22Rv1 (cell line): Measurements from ENCODE around the gene IL36A.

Source experiments
- H3K27ac ChIP-seq: fragments of 450-650 bp; 2 replicates; pipeline ENCODE4 v1.5.1; 2017
- CTCF ChIP-seq: fragments of 450-650 bp; IDR thresholded peaks from 2 replicates; pipeline ENCODE4 v1.5.1; 2017; ENCODE audit warnings: mild to moderate bottlenecking
- ZFX ChIP-seq: fragments of 450-650 bp; IDR thresholded peaks from 2 replicates; pipeline ENCODE4 v1.6.1; 2017; ENCODE audit warnings: antibody characterized with exemption, borderline replicate concordance

The IL36A gene

DNA sequence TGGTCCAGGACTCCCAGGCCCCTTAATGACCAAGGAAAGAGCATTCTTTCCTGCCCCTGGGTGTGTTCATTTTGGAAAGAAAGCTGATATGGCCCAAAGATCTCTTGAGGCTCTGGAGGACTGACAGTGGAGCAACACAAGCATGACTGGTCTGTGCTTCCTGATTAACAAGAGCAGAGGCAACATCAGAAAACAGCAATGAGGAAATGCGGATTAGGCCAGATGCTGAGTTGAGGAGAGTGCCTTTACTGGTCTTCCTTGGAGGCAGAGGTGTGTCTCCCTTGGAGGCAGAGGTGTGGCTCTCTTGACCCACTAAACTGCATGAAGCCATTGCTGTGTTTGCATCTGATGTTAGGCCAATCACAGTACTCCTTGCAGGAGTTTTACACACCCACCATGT, 27.5 kb downstream of the IL36A start:
- no peak overlapping the region for H3K27ac ChIP-seq
- no peak for TF ChIP-seq ZFX
- TF ChIP-seq CTCF, result no peak

- TF ChIP-seq CTCF, result no peak
- no peak for TF ChIP-seq ZFX
- H3K27ac ChIP-seq, result no peak overlapping the region
These were observed 28.8 kb downstream of the IL36A start for GRCh38 chr2:113034016-113034415.

DNA sequence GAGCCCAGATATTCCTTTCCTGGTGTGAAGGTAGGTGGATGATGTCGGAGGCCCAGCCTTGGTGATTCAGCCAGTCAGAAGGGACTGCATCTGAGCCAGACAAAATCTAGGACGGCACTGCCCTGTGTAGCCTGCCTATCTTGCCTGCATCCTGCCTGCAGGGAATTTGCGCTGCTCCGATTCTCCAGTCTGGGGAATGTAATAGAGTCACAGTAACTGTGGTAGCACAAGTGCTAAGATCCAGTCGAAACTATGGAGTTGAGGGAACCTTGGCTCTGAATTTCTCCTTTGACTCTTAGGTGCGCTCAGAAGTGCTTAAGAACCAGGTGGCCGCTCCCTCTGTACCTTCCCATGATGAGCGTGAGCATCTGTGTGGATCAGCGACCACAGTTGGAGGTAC, 31.5 kb downstream of the IL36A start:
- TF ChIP-seq ZFX (no peak), CTCF (no peak)
- H3K27ac ChIP-seq, result no peak overlapping the region

DNA sequence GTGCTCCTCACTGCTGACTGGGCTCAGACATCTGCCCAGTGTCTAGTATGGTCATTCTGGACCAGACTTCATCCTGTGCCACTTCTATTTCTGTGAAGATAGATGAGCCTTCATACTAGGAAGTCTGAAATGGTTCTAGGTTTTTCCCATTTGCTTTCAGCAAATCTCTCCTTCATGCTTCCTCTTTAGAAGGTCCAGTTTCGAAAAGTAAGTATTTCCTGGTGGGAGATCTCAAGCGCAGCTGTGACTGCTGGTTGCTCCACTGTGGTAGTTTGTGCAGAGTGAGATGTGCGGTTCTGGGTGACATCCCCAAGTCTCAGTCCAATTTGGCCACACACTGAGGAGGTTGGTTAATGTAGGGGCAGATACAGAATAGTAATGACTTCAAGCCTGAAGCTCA, 33.0 kb downstream of the IL36A start:
- H3K27ac ChIP-seq, result no peak overlapping the region

DNA sequence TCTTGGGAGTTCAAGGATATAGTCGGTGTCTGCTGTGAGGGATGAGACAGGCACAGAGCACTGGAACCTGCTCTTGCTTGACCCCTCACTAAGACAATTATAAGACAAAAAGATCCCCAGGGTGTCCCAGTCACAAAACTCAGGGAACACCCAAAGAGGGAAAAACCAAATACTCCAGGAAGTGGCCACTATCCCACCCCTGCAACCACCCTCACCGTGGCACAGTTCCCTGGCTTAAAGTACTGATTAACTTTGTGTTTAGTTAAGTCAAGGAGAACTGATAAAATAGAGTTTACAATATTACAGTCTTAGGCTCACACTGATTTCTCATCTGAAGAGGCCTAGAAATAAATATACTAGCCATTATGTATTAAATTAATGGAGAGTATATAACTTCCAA, 33.9 kb downstream of the IL36A start:
- TF ChIP-seq CTCF, result no peak
- no peak for TF ChIP-seq ZFX
- no peak overlapping the region for H3K27ac ChIP-seq

More for the DNA sequence above, 33.0 kb downstream of the IL36A start:
- TF ChIP-seq ZFX (no peak), CTCF (no peak)

GRCh38 chr2:113039719-113040118, 34.5 kb downstream of the IL36A start:
- H3K27ac ChIP-seq, result no peak overlapping the region

GRCh38 chr2:113041871-113042270, 36.6 kb downstream of the IL36A start:
- TF ChIP-seq CTCF, result peak; percentile 56
- TF ChIP-seq ZFX, result no peak
- H3K27ac ChIP-seq, result no peak overlapping the region

More at GRCh38 chr2:113039719-113040118, 34.5 kb downstream of the IL36A start:
- TF ChIP-seq ZFX, result no peak
- no peak for TF ChIP-seq CTCF
